Muscle of leg (tissue), 9 donors: ENCODE results near the gene VNN1. TPM values are rescaled to one million over a fixed set of nuclear protein-coding genes. Genes with fewer than 3 reads are reported as not detected.

Experiments
- polyA plus RNA-seq, 8 donors: library from polyadenylated mRNA; unstranded; fragments of 120-200 nt; gene quantifications; one replicate each; pipeline versions ENCODE4 v1.2.1 to v1.2.3, GENCODE V29; 2013; ENCODE audit warnings: inconsistent platforms in 1 of 8, low replicate concordance in 1 of 8; ENCODE audit not compliant: insufficient read length in 8 of 8, insufficient read depth in 1 of 8
- total RNA-seq: library from RNA; stranded (reverse); fragments of 120-200 nt; gene quantifications from one replicate; pipeline ENCODE4 v1.2.4, GENCODE V29; 2013

VNN1 gene
- total and polyA plus RNA-seq, 9 donors, result 0.08 to 0.64 (median 0.26) TPM

Other genes with a start within 250 kb of the VNN1 start
- 32.1 TPM for gene STX7, start 200.9 kb downstream of the VNN1 start, total RNA-seq
- 10 to 100 TPM; 28.6 to 40.1 (median 31.6) TPM for gene STX7, start 200.9 kb downstream of the VNN1 start, polyA plus RNA-seq
- gene TAAR9, start 175.8 kb downstream of the VNN1 start, total RNA-seq, result not detected
- not detected for gene TAAR9, start 175.8 kb downstream of the VNN1 start, polyA plus RNA-seq
- not detected for gene TAAR8, start 161.4 kb downstream of the VNN1 start, total RNA-seq
- gene TAAR8, start 161.4 kb downstream of the VNN1 start, polyA plus RNA-seq, result not detected
- not detected for gene TAAR6, start 143.7 kb downstream of the VNN1 start, total RNA-seq
- gene TAAR6, start 143.7 kb downstream of the VNN1 start, polyA plus RNA-seq, result not detected
- not detected for gene TAAR5, start 124.3 kb downstream of the VNN1 start, total RNA-seq
- not detected for gene TAAR5, start 124.3 kb downstream of the VNN1 start, polyA plus RNA-seq
- not detected for gene TAAR2, start 89.8 kb downstream of the VNN1 start, total RNA-seq
- gene TAAR2, start 89.8 kb downstream of the VNN1 start, polyA plus RNA-seq, result not detected
- gene TAAR1, start 54.9 kb downstream of the VNN1 start, total RNA-seq, result not detected
- not detected for gene TAAR1, start 54.9 kb downstream of the VNN1 start, polyA plus RNA-seq
- gene VNN2, start 43.8 kb upstream of the VNN1 start, total RNA-seq, result 0.44 TPM
- 1 to 10 TPM in 3 of 8 donors, under 1 TPM in 5; 0.25 to 1.2 (median 0.67) TPM for gene VNN2, start 43.8 kb upstream of the VNN1 start, polyA plus RNA-seq
- 12.1 TPM for gene SLC18B1, start 84.6 kb upstream of the VNN1 start, total RNA-seq
- gene SLC18B1, start 84.6 kb upstream of the VNN1 start, polyA plus RNA-seq, result 10 to 100 TPM in 4 of 8 donors, 1 to 10 TPM in 4; 8.0 to 14.2 (median 10.3) TPM
- gene RPS12, start 100.5 kb upstream of the VNN1 start, total RNA-seq, result 3,293 TPM
- gene RPS12, start 100.5 kb upstream of the VNN1 start, polyA plus RNA-seq, result 1,000 to 10,000 TPM; 2,267 to 3,202 (median 2,616) TPM